NCI-H524 treated with DMSO at 0.1 percent for 48 hours (cell line): ENCODE data around the gene EDA.

Experiments used
- DNase-seq: peaks from one replicate; lab custom pipeline; 2025; lab: John Stamatoyannopoulos, UW

EDA gene

DNA sequence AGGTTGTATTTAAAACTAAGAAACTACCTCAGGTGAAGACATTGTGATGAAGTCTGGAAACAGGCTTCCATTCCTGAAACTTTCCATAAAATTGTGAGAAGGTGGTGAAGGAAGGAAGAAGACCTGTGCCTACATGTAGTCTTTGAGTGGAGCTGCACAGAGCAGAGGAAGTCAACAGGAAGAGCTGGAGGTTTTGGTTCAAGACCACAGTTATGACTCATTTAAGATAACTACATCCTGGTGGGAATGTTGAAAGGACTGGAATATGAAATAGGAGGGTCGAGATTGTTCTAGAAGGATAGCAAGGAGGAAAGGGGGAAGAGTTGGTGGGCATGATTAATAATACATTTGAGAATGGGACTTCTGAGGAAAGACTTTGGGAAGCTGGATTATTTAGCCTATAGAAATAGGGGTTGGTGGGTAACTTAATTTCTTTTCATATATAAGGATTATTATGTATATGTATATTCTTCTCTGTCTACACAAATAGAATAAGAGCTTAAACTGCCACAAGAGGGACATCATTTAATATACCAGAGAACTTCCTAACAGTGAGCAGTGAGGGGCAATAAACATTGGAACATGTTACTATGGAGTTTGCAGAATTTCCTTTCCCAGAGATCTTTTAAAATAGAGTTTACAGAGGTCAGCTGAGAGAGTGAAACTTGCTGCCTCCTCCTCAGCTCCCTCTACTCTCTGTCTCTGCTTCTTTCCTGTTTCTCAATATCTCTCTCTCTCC, 410.4 kb downstream of the EDA start:
- DNase-seq: no peak

DNA sequence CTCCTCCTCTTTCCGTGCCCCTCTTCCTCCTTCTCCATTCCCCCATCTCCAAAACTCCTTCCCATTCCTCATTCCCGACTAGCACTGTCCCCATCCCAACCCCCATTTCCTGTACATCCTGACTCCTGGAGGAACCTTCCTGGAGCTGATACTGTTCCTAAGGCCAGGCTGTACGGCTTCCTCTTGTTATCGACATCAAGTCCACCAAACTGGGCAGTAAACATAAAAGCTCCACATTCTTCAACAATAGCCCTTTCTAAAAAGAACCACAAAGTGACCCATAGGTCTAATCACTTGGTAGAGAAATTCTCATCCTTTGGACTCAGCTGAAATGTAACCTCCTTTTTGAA, 410.9 kb downstream of the EDA start:
- DNase-seq: no peak

- DNase-seq: peak; percentile 17
Observed at GRCh38 chrX:70029863-70030262, 413.9 kb downstream of the EDA start.

DNA sequence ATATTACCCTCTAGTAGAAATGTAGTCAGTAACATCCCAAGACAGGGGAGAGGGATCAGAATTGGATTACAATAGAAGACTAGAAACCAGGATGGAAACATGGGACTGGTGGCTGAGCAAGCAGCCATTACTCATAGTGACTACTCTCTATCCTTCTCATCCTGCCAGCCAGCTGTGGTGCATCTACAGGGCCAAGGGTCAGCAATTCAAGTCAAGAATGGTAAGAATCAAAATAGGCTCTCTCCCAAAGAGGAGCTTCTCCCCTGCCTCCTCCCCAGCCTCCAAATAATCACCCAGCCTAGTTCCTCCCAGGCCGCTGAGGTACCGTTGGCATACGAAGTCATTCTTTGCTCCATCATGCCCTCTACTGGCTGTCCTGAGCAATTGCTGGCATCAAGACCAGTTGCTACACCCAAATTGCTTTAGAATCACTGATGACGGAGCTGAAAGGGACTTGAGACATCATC, 414.4 kb downstream of the EDA start:
- peak; percentile 24 for DNase-seq

GRCh38 chrX:70032792-70033191, 416.9 kb downstream of the EDA start:
- DNase-seq: no peak

DNA sequence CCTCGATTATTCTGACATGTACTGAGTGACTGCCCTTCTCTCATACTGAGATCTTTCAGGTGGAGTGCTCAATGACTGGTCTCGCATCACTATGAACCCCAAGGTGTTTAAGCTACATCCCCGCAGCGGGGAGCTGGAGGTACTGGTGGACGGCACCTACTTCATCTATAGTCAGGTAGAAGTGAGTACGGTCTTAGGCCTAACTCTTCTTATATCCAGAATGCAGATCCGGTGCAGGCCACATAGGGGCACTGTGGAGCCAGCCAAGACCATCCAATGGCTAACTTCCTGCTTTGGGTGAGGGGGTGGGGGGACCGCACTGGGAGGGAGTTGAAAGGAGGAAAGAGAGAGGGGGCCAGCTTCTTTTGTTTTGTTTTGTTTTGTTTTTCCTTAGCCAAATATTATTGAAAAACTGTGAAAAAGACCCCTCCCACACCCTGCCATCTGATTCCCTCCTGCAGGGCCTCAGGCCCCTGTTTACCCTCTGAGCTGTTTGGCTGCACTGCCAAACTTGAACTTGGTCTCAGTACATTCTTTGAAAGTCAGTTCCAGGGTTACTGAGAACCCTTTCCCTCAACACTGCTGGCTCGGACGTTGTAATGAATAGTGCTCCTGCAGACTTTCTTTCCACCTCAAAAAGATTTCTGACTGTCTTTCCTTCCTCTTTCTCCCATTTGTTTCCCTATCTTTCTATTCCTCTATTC, 417.6 kb downstream of the EDA start:
- DNase-seq: no peak

DNA sequence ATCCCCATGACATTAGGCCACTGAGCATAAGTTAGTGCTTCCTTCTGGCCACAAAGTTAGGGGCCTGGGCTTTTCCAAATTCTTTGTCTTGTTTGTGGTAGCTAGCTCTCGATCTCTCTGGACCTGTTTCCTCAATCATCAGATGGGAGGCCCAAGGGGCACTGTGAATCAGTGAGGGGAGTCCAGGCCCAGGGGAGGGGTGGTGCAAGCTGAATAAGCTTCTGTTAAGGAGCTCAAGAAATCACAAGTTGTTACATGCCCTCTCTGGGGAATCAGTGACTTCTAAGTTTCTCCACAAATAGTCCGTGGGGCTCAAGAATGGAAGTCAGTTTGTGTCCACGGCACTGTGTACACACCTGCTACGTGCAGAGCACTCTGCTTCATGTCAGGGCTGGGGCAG, 418.7 kb downstream of the EDA start:
- DNase-seq: no peak

DNA sequence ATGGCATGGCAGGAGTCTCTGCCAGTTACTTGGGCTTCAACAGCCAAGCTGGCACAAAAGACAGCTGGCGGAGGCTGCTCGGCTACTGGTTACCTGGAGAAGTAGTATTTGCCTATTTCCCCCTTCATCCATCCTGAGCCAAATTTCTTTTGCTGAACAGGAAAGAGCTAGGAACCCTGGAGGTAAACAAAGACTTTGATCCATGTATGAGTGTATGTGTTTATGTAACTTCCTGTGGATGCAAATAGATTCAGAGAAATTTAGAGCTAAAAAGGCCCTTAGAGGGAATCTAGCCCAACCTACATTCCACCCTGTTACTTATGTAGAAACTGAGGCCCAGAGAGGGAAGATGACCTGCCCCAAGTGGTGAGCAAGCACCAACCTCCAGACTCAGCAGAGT, 422.6 kb downstream of the EDA start:
- no peak for DNase-seq

- DNase-seq: no peak
Observed at GRCh38 chrX:70038951-70039350, 423.0 kb downstream of the EDA start.

DNA sequence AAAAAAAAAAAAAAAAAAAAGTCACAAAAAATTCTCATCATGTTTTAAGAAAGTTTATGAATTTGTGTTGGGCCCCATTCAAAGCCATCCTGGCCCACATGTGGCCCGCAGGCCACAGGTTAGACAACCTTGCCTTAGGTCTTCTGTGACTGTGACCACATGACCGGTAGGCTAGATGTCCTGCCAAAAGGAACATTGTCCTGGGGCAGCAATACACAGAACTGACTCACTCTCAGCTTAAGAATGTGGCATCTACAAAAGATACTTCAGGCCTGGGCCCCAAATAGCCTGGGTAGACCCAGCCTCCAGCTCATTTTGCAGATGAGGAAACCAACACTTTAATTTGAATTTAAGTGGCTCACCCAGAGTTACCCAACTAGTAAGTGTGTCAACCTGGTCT, 423.8 kb downstream of the EDA start:
- no peak for DNase-seq

DNA sequence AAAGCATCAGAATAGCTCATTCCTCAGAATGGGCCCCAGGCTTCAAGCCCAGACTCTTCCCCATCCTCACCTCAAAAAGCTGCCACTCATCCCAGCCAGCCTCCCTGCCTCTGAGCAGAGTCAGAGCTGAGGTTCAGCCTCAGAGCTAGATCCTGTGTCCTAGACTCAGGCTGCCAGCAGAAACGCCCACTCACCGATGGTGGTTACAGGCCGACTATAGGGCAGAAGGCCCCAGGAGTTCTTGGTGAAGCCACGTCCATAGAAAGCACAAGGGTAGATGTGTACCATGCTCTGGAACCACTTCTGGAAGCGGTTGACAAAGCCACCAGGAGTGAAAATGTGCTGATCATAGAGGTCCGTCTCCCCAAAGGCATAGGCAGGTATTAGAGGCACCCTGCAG, 426.1 kb downstream of the EDA start:
- no peak for DNase-seq

DNA sequence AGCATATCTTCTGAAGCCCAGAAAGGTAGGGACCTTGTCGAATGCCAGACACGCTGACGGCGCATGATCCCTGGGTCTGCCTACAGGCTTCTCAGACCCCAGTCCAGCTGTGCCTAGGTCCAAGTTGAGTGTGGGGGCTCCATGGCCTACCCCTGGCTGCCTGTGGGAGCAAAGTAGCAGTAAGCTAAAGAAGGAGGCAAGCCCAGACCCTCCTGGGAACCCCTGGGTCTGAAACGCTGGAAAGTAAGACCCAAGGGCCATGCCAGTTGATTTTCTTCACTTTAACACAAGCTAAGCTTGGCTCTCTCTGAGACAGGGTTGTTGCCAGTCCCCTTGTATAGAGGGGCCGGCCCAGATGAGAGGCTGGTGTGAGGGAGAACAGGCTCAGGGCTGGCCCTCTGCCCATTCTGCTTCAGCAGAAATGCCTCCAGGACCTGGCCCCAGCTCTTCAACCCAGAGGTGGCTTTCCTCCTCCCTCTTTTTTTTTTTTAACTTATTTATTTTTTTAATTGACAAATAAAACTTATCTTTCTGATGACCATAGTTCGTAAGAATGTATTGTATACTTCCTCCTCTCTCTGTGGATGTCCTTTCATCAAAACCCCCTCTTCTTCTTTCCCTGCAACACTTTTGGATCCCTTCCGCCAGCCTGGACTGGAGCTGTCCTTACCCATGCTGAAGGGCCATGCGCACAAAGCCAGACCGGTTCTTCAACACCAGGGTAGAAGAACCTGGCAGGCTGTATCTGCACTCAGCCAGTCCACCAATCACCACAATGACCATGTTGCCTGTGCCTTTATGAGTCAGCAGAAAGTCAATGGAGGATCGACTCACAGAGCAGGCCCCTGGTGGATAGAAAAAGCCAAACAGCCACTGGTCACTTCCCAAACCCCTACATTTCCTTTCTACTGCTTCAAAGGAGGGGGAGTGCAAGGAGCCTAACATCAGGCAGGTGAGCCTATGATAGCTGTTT, 426.8 kb downstream of the EDA start:
- no peak for DNase-seq

GRCh38 chrX:70043685-70044084, 427.8 kb downstream of the EDA start:
- no peak for DNase-seq

- no peak for DNase-seq
Observed at GRCh38 chrX:70044541-70045245, 428.8 kb downstream of the EDA start.

- no peak for DNase-seq
Observed at GRCh38 chrX:70046978-70047377, 431.1 kb downstream of the EDA start.

DNA sequence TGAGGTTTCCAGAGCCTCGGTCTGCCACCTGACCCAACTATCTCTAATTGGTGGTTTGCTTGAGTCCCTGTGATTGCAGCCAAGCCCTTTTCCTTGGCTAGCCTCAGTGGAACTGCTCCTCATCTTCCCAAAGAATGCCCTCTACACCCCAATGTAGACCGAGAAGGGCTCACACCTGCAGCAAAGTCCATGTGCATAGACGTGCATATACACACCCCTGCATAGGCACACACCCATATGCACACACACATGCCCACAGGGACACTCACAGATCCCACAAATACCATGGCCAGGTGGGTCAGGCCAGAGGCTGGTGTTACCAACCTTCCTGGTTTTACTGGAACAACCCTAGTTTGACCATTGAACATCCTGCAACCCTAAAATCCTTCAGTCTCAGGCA, 433.5 kb downstream of the EDA start:
- no peak for DNase-seq

DNA sequence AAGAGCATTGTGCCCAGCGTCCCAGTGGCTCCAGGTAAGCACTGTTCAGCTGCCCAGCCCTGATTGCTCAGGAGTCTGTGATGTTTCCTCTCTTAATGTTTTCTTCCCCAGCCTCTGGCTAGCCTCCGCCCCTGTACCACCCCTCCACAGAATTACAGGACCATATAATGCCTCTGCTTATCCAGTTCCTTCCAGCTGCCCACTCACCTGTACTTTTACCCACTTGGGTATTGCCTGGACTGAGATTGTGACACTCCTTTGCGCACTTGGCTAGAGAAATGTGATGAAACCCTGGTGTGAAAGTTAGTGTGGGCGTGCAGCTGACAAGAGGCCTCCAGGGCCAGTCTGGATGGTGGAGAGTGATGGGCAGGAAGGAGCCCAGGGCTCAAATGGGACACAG, 434.0 kb downstream of the EDA start, which contains the start of gene AWAT2:
TSS of gene AWAT2 (minus strand) at position 14 of the 400 bp plus-strand sequence. CDS start at position 8, 6 bp downstream.
- DNase-seq: no peak

- DNase-seq: no peak
Observed at GRCh38 chrX:70052895-70053615, 437.1 kb downstream of the EDA start.

DNA sequence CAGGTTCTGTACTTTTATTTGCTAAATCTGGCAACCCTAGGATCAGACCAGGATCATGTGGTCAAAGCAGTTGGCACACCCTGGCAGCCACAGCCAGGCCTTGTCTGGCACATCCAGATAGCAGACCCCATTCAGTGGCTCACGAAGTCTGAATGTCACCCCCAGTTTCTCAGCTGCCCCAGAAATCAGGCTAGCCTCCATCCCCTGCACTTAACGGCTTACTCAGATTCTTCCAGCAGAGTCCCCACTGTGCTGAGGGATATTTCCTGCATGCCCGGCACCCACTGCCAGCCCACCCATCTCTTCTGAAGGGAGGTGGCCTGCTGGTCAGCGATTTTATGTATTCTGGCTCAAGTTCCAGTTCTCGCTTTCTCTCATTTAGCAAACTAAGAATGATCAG, 438.5 kb downstream of the EDA start:
- DNase-seq: no peak

- no peak for DNase-seq
Observed at GRCh38 chrX:70062076-70062475, 446.2 kb downstream of the EDA start, which contains the start of gene OTUD6A. Gene OTUD6A, plus strand, starts transcription at chrX:70062457. Its CDS starts 68 bp downstream, at chrX:70062525.

- DNase-seq: no peak
Observed at GRCh38 chrX:70062961-70063550, 447.1 kb downstream of the EDA start.
